RCC 7860 (cell line): ENCODE results near the gene COPB1.

ENCODE experiments used
- DNase-seq: peaks from one replicate; pipeline ENCODE4 v3.0.0-alpha.2; 2015; ENCODE audit warnings: low spot score
- FAIRE-seq: peaks from 2 replicates; lab custom pipeline; 2012; peaks lifted over from hg19 to GRCh38; lab: Jason Lieb, UNC

Gene COPB1

GRCh38 chr11:14443638-14444037, 56.0 kb downstream of the COPB1 start:
- peak; percentile 84 for DNase-seq
- FAIRE-seq, result peak; percentile 55

DNA sequence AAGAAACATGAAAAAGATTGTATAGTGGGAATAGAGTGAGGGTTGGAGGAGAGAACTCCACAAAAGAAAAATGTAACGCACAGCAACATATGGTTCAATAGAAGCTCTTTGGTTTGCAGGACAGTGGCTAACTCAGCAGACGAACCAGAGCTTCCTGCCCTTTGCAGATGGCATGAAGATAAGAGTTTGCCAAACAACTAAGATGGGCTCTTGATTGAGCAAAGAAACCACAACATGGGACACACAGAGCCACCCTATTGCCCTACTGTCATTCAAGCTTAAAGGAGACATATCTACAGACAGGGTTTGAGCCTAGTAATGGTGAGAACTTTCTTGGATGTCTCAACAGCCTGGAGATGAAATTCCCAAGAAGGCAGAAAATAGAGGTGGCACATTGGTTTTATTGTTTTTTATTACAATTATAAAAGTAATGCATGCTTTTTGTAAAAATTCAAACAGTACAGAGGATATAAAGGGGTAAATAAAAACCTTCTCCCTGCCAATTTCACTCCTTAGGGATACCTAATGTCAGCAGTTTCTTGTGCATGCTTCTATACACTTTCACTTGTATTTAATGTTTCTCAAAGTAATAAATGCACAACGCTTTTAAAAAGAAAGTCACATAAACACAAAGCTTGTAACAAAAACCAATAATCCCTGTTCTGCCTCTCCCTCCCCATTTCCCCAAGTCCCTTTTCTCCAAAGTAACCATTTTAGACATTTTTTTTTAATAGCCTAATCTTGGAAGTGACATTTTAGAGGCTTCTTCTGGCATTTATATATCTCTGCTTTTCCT, 63.7 kb downstream of the COPB1 start:
- no peak for FAIRE-seq
- no peak for DNase-seq

- FAIRE-seq, result no peak
- DNase-seq, result no peak
Observed at GRCh38 chr11:14425621-14426020, 74.0 kb downstream of the COPB1 start.

DNA sequence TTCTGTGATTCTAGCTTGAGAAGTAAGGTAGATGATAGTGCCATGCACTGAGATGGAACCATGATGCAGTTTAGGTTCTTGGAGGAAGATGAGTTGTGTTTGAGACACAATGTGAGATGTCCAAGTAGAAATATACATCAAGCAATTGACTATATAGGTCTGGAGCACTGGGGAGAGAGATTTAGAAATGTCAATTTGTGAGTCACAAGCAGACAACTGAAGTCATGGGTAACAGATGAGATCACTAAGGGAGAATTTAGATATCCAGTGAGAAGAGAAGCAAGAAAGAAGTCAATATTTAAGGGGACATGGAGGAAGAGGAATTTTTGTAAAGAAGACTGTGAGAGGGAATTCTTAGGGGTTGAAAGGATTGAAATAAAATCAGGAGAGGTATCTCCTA, 75.5 kb downstream of the COPB1 start:
- DNase-seq (peak; percentile 68), FAIRE-seq (peak; percentile 40)

DNA sequence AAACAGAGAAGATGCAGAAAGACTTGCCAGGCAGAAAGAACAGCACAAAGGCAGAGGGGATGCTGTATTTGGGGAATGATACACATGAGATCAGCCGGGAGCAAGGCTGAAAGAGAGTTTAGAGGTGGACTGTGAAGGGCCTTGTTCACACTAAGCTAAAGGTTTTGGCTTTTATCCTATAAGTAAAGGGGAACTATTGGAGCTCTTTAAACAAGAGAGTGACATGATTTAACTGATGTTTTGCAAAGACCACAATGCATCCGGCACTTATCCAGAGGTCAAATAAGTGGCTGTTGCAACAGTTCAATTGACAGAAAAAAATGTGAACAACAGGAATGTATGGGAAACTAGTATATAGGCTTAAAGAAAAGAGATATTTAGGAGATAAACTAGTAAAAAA, 76.0 kb downstream of the COPB1 start:
- DNase-seq, result no peak
- FAIRE-seq, result peak; percentile 24

DNA sequence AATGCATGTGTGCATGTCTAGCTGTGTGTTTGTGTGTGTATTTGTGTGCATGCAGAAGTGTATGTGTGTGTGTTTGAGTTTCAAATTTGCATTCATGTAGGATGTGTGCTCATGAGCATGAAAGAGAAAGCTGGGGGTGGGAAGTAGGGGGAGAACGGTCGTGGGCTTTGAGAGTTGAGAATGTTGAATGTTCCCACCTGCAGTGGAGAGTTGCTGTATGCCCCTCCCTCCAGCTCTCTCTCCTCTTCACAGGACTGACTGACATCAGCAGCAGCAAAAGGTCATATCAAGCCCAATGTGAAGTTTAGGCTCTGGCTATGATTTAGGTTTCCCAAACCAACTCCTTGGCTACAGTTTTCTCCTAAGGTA, 76.8 kb downstream of the COPB1 start:
- DNase-seq (no peak), FAIRE-seq (no peak)

- DNase-seq (peak; percentile 98), FAIRE-seq (peak; percentile 94)
Observed at GRCh38 chr11:14422052-14422813, 77.4 kb downstream of the COPB1 start.

DNA sequence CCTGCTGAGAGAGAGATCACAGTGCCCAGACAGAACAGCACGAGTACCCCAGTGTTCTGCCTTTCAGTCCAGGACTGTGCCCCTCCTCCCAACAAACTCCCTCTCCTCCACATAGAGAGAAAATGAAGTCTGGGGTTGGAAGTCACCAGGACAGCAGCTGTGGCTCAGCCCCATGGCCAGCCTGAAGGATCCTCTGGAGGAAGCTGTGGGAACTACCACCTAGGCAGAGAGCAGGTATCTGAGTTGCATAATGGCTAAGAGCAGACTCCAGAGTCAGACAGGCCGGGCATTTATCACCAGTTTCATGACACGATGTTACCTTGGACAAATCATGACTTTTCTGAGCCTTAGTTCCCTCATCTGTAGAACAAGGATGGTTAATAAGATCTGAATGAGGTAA, 79.4 kb downstream of the COPB1 start:
- DNase-seq (no peak), FAIRE-seq (no peak)

- DNase-seq (peak; percentile 17), FAIRE-seq (no peak)
Observed at GRCh38 chr11:14418801-14419417, 80.7 kb downstream of the COPB1 start.

- no peak for FAIRE-seq
- no peak for DNase-seq
Observed at GRCh38 chr11:14417617-14418374, 81.8 kb downstream of the COPB1 start.

DNA sequence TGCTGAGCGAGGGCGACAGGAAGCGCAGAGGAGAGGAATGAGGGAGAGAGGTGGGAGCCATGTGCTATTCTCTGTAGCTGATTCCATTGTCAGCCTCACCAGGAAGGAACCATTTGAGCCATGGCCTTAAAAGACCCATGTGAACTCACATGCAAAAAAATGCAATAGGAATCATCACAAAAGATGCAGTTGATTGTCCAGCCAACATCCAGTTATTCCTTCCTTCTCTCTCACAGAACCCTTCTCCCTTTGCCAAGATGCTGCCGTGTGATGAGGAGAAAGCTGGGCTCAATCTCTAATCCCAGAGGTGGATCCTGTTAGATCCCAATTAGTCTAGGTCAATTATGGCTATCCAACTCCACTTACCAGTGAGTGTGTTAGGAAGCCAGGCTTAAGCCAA, 82.4 kb downstream of the COPB1 start:
- no peak for FAIRE-seq

GRCh38 chr11:14414470-14415461, 84.8 kb downstream of the COPB1 start:
- FAIRE-seq, result no peak
- peak; percentile 72 for DNase-seq

More for the DNA sequence above, 82.4 kb downstream of the COPB1 start:
- DNase-seq, result no peak

DNA sequence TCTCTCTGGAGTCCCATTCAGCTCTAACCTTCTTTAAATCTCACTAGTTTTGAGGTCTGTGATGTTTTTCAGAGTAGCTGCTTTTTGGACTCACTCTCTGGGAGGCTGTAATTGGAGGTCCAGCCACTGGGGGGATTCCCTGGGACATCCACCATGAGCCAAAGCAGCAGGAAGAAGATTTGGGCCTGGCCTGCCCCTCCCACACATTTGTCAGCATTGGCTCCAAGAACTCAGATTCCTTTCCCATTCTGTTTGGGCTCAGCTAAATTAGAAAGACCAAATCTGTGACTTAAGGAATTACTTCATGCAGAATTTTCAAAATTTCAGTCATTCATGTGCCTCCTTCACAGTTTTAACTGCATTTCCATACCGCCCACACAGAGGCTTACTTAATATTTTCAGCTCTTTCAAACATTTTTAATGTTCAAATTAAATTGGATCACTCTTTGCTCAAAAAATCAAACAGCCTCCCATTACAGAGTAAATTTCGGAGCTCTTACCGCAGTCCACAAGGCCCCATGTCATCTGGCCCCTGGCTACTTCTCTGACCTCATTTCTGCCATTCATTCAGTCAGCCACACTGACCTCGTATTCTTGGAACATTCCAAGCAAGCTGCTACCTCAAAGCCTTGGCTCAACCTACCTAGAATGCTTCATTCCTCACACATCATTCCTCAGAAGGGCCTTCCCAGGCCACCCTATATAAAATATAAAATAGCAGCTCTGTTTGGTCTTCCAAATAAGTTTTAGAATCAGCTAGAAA, 86.1 kb downstream of the COPB1 start:
- DNase-seq, result peak; percentile 28
- FAIRE-seq, result no peak

- FAIRE-seq (no peak), DNase-seq (peak; percentile 10)
Observed at GRCh38 chr11:14411818-14412217, 87.8 kb downstream of the COPB1 start.

- FAIRE-seq, result no peak
- DNase-seq, result no peak
Observed at GRCh38 chr11:14409891-14410290, 89.7 kb downstream of the COPB1 start.

GRCh38 chr11:14408612-14409011, 91.0 kb downstream of the COPB1 start:
- no peak for FAIRE-seq
- DNase-seq, result no peak
